Activated CD8-positive, alpha-beta T cell treated with anti-CD3 and anti-CD28 coated beads for 36 hours (primary cell): ENCODE results near the gene TIMP2. TPM values are rescaled to one million over a fixed set of nuclear protein-coding genes. Genes with fewer than 3 reads are reported as not detected.
"Not testable (repeated sequence)": the region's sequence is repeated elsewhere in the genome, so short reads cannot be mapped to it uniquely, and the experiment has no call there.

Experiments used
- ATAC-seq: fragments of 200-7000 bp; cut with Tn5 transposase; one replicate; pipeline ENCODE4 v1.10.0; 2021; ENCODE audit warnings: mild to moderate bottlenecking, moderate library complexity
- CTCF ChIA-PET: fragments of 350-600 bp; sonication (Branson Sonifier 250); formaldehyde crosslinking; loops from one replicate; lab custom pipeline; 2021; ENCODE audit warnings: antibody characterized with exemption; lab: Charles Lee
- POLR2A ChIA-PET: fragments of 350-600 bp; sonication (Branson Sonifier 250); formaldehyde crosslinking; loops from one replicate; lab custom pipeline; 2021; ENCODE audit warnings: antibody characterized with exemption; lab: Charles Lee
- DNase-seq: peaks from one replicate; pipeline ENCODE4 v3.0.0-alpha.2; 2020
- H3K27ac Mint-ChIP-seq: one replicate; pipeline ENCODE4 v1.8.0; 2021; ENCODE audit warnings: mild to moderate bottlenecking, mixed read lengths
- H3K27me3 Mint-ChIP-seq: one replicate; pipeline ENCODE4 v1.8.0; 2021; ENCODE audit warnings: mixed read lengths
- H3K36me3 Mint-ChIP-seq: one replicate; pipeline ENCODE4 v1.8.0; 2021; ENCODE audit warnings: low read depth, mixed read lengths
- H3K4me1 Mint-ChIP-seq: one replicate; pipeline ENCODE4 v1.8.0; 2021; ENCODE audit warnings: low read depth, mixed read lengths
- H3K4me3 Mint-ChIP-seq: one replicate; pipeline ENCODE4 v1.8.0; 2021; ENCODE audit warnings: mild to moderate bottlenecking, moderate library complexity, mixed read lengths
- H3K9me3 Mint-ChIP-seq: one replicate; pipeline ENCODE4 v1.8.0; 2021; ENCODE audit warnings: mixed read lengths
- CTCF ChIP-seq: fragments of 200-600 bp; IDR thresholded peaks from one replicate; pipeline ENCODE4 v1.8.0; 2022; ENCODE audit warnings: antibody characterized with exemption, mild to moderate bottlenecking
- intact Hi-C: fragments of 100-400 bp; cut with micrococcal nuclease; formaldehyde crosslinking; loops from one replicate; pipeline ENCODE4 v1.10.0; 2022
- total RNA-seq, 2 experiments: library from RNA; stranded (reverse); gene quantifications; one replicate each; pipeline ENCODE4 v1.2.3, GENCODE V29; 2021

The TIMP2 gene
- total RNA-seq, 2 experiments from 2014 or later = 2.4 to 2.5 TPM

GRCh38 chr17:78891406-78892061 is 33.7 kb downstream of the TIMP2 start:
- H3K9me3 Mint-ChIP-seq = no peaks in the 10 kb centered on the region
- intact Hi-C loops = no loop called here
- H3K4me3 Mint-ChIP-seq = no peak overlapping the region
- no peak for TF ChIP-seq CTCF
- DNase-seq (no peak), ATAC-seq (no peak)
- H3K4me1 Mint-ChIP-seq = peaks cover 29% of the 10 kb centered on the region
- peak overlapping the region; percentile 26 for H3K27ac Mint-ChIP-seq
- no peaks in the 10 kb centered on the region for H3K36me3 Mint-ChIP-seq
- CTCF ChIA-PET = interaction anchor here (3.0 kb wide), 1 partner anchor 26 kb away, joined by 12 read pairs; no protein-coding TSS in a partner anchor
- POLR2A ChIA-PET = interaction anchor here (1.4 kb wide), 1 partner anchor 11 kb away, joined by 6 read pairs; the partner anchor contains the start of gene CEP295NL
- H3K27me3 Mint-ChIP-seq = no peaks in the 10 kb centered on the region

- Mint-ChIP-seq H3K27ac (peak overlapping the region; percentile 65), H3K4me3 (peak overlapping the region; percentile 28), H3K9me3 (no peaks in the 10 kb centered on the region), H3K36me3 (no peaks in the 10 kb centered on the region), H3K4me1 (peaks cover 29% of the 10 kb centered on the region), H3K27me3 (no peaks in the 10 kb centered on the region)
- ChIA-PET CTCF (interaction anchor here (3.0 kb wide), 1 partner anchor 25 kb away, joined by 12 read pairs; no protein-coding TSS in a partner anchor), POLR2A (interaction anchor here (0.6 to 1.0 kb wide), 3 partner anchors 11 to 825 kb away, joined by 3 to 4 read pairs (median 4); no protein-coding TSS in a partner anchor)
- peak; percentile 84 for ATAC-seq
- DNase-seq = peak; percentile 79
- TF ChIP-seq CTCF = no peak
- intact Hi-C loops = no loop called here
These were observed 34.7 kb downstream of the TIMP2 start for GRCh38 chr17:78890498-78890897.

GRCh38 chr17:78890096-78890495 is 35.1 kb downstream of the TIMP2 start:
- POLR2A ChIA-PET = interaction anchor here (0.6 to 1.0 kb wide), 2 partner anchors 11 to 824 kb away, joined by 4 read pairs; no protein-coding TSS in a partner anchor
- DNase-seq, H3K27me3 Mint-ChIP-seq, H3K36me3 Mint-ChIP-seq, intact Hi-C loops, H3K9me3 Mint-ChIP-seq, H3K4me3 Mint-ChIP-seq: not testable (repeated sequence)
- Mint-ChIP-seq H3K27ac (peak overlapping the region; percentile 65), H3K4me1 (peaks cover 29% of the 10 kb centered on the region)
- ATAC-seq = peak; percentile 25
- CTCF ChIA-PET = interaction anchor here (3.0 kb wide), 1 partner anchor 24 kb away, joined by 12 read pairs; no protein-coding TSS in a partner anchor

- Mint-ChIP-seq H3K9me3 (no peaks in the 10 kb centered on the region), H3K4me3 (no peak overlapping the region), H3K36me3 (no peaks in the 10 kb centered on the region), H3K27ac (no peak overlapping the region), H3K4me1 (peaks cover 29% of the 10 kb centered on the region), H3K27me3 (no peaks in the 10 kb centered on the region)
- POLR2A ChIA-PET = interaction anchor here (1.0 kb wide), 1 partner anchor 10 kb away, joined by 4 read pairs; no protein-coding TSS in a partner anchor
- CTCF ChIA-PET = interaction anchor here (3.0 kb wide), 1 partner anchor 24 kb away, joined by 12 read pairs; no protein-coding TSS in a partner anchor
- no peak for TF ChIP-seq CTCF
- ATAC-seq (peak; percentile 35), DNase-seq (peak; percentile 47)
- intact Hi-C loops = no loop called here
These were observed 35.7 kb downstream of the TIMP2 start for GRCh38 chr17:78889531-78889930.

- Mint-ChIP-seq H3K4me1 (peaks cover 29% of the 10 kb centered on the region), H3K9me3 (no peaks in the 10 kb centered on the region), H3K27ac (peak overlapping the region; percentile 25), H3K27me3 (no peaks in the 10 kb centered on the region), H3K36me3 (no peaks in the 10 kb centered on the region), H3K4me3 (no peak overlapping the region)
- ATAC-seq (no peak), DNase-seq (no peak)
- CTCF ChIA-PET = interaction anchor here (3.0 kb wide), 1 partner anchor 23 kb away, joined by 12 read pairs; no protein-coding TSS in a partner anchor
- TF ChIP-seq CTCF = no peak
- intact Hi-C loops = no loop called here
- POLR2A ChIA-PET = no interaction called here
These were observed 36.2 kb downstream of the TIMP2 start for GRCh38 chr17:78888941-78889518.
